NCI-H526 (cell line): ENCODE results near the gene RNF169.
"Not testable (repeated sequence)": the region's sequence is repeated elsewhere in the genome, so short reads cannot be mapped to it uniquely, and the experiment has no call there.

Experiments used
- DNase-seq, 2 experiments: peaks; one replicate each; lab custom pipeline; 2025; lab: John Stamatoyannopoulos, UW

Gene RNF169

GRCh38 chr11:74726547-74727182 is 22.0 kb upstream of the RNF169 start:
- peak; percentile 64 to 92 for DNase-seq

- DNase-seq = no peak
Observed at GRCh38 chr11:74729397-74729796, 19.3 kb upstream of the RNF169 start.

GRCh38 chr11:74730571-74731260 is 17.9 kb upstream of the RNF169 start:
- DNase-seq = no peak

- peak in 1 of 2 experiments; percentile 60 for DNase-seq
Observed at GRCh38 chr11:74731301-74732094, 17.2 kb upstream of the RNF169 start, which contains the start of gene CHRDL2. CHRDL2 (minus strand) TSS chr11:74731426; CDS start chr11:74730888, 538 bp downstream.

- no peak for DNase-seq
Observed at GRCh38 chr11:74734559-74734925, 14.1 kb upstream of the RNF169 start.

GRCh38 chr11:74735365-74735928 is 13.2 kb upstream of the RNF169 start:
- DNase-seq = no peak

- no peak for DNase-seq
Observed at GRCh38 chr11:74736031-74736430, 12.6 kb upstream of the RNF169 start.

GRCh38 chr11:74739546-74740270 is 8.9 kb upstream of the RNF169 start:
- peak; percentile 34 to 83 for DNase-seq

GRCh38 chr11:74742070-74742469 is 6.6 kb upstream of the RNF169 start:
- DNase-seq = no peak

GRCh38 chr11:74743640-74744039 is 5.0 kb upstream of the RNF169 start:
- no peak for DNase-seq

GRCh38 chr11:74744277-74744676 is 4.4 kb upstream of the RNF169 start:
- no peak for DNase-seq

GRCh38 chr11:74746868-74747267 is 1.8 kb upstream of the RNF169 start:
- DNase-seq = no peak

- DNase-seq = peak; percentile 35 to 76
Observed at GRCh38 chr11:74749127-74749964, 697 bp downstream of the RNF169 start.

- no peak for DNase-seq
Observed at GRCh38 chr11:74749965-74750296, 1.3 kb downstream of the RNF169 start.

- DNase-seq = not testable (repeated sequence)
Observed at GRCh38 chr11:74750598-74750997, 1.9 kb downstream of the RNF169 start.

GRCh38 chr11:74751303-74751702 is 2.7 kb downstream of the RNF169 start:
- DNase-seq = no peak

GRCh38 chr11:74754507-74755252 is 6.0 kb downstream of the RNF169 start:
- DNase-seq = peak in 1 of 2 experiments; percentile 9

- no peak for DNase-seq
Observed at GRCh38 chr11:74755395-74755995, 6.8 kb downstream of the RNF169 start.

- DNase-seq = no peak
Observed at GRCh38 chr11:74756571-74756970, 7.9 kb downstream of the RNF169 start.

- DNase-seq = no peak
Observed at GRCh38 chr11:74766905-74767304, 18.3 kb downstream of the RNF169 start.
